ENCODE measurements around the gene COMMD10. TPM values are rescaled to one million over a fixed set of nuclear protein-coding genes. Genes with fewer than 3 reads are reported as not detected.

The COMMD10 gene
- total RNA-seq, 1 experiment from 2014 or later, result 39.8 TPM

GRCh38 chr5:116289276-116289675, 204.5 kb downstream of the COMMD10 start:
- no peaks in the 10 kb centered on the region for H3K9me3 Mint-ChIP-seq (ENCODE audit: low read depth, unreplicated experiment)
- BruUV-seq (replicated peaks), result no TSS peak
- peak; percentile 39 for TF ChIP-seq CTCF (IDR thresholded peaks at IDR 0.05; ENCODE audit: unreplicated experiment)
- peaks cover 9% of the 10 kb centered on the region for H3K4me1 Mint-ChIP-seq (ENCODE audit: low read depth, unreplicated experiment)
- no peak overlapping the region for H3K4me3 Mint-ChIP-seq (ENCODE audit: low read depth, unreplicated experiment)
- no peaks in the 10 kb centered on the region for H3K27me3 Mint-ChIP-seq (ENCODE audit: unreplicated experiment)
- H3K36me3 Mint-ChIP-seq (ENCODE audit: insufficient read depth, unreplicated experiment), result no peaks in the 10 kb centered on the region
- intact Hi-C loops (cut with micrococcal nuclease; ENCODE audit: unreplicated experiment), result loop anchor here (2.0 kb wide), 1 partner anchor 150 kb away; no protein-coding TSS in a partner anchor
- H3K27ac Mint-ChIP-seq (ENCODE audit: unreplicated experiment), result no peak overlapping the region
- CTCF ChIA-PET, result interaction anchor here (0.6 to 1.1 kb wide), 3 partner anchors 16 to 1406 kb away, joined by 3 to 5 read pairs (median 4); no protein-coding TSS in a partner anchor
- peak; percentile 15 for DNase-seq

GRCh38 chr5:116291271-116291670, 206.4 kb downstream of the COMMD10 start:
- intact Hi-C loops (cut with micrococcal nuclease; ENCODE audit: unreplicated experiment), result no loop called here
- no peak for DNase-seq
- CTCF ChIA-PET, result no interaction called here
- Mint-ChIP-seq H3K27me3 (ENCODE audit: unreplicated experiment) (no peaks in the 10 kb centered on the region), H3K36me3 (ENCODE audit: insufficient read depth, unreplicated experiment) (no peaks in the 10 kb centered on the region), H3K4me1 (ENCODE audit: low read depth, unreplicated experiment) (peaks cover 13% of the 10 kb centered on the region), H3K27ac (ENCODE audit: unreplicated experiment) (no peak overlapping the region), H3K9me3 (ENCODE audit: low read depth, unreplicated experiment) (no peaks in the 10 kb centered on the region), H3K4me3 (ENCODE audit: low read depth, unreplicated experiment) (no peak overlapping the region)
- no peak for TF ChIP-seq CTCF (IDR thresholded peaks at IDR 0.05; ENCODE audit: unreplicated experiment)
- no TSS peak for BruUV-seq (replicated peaks)

GRCh38 chr5:116292321-116292720, 207.5 kb downstream of the COMMD10 start:
- BruUV-seq (replicated peaks), result no TSS peak
- TF ChIP-seq CTCF (IDR thresholded peaks at IDR 0.05; ENCODE audit: unreplicated experiment), result no peak
- H3K4me3 Mint-ChIP-seq (ENCODE audit: low read depth, unreplicated experiment), result no peak overlapping the region
- no peaks in the 10 kb centered on the region for H3K36me3 Mint-ChIP-seq (ENCODE audit: insufficient read depth, unreplicated experiment)
- CTCF ChIA-PET, result no interaction called here
- H3K27ac Mint-ChIP-seq (ENCODE audit: unreplicated experiment), result no peak overlapping the region
- peaks cover 17% of the 10 kb centered on the region for H3K4me1 Mint-ChIP-seq (ENCODE audit: low read depth, unreplicated experiment)
- no peaks in the 10 kb centered on the region for H3K27me3 Mint-ChIP-seq (ENCODE audit: unreplicated experiment)
- no peaks in the 10 kb centered on the region for H3K9me3 Mint-ChIP-seq (ENCODE audit: low read depth, unreplicated experiment)
- DNase-seq, result no peak
- intact Hi-C loops (cut with micrococcal nuclease; ENCODE audit: unreplicated experiment), result no loop called here

- peaks cover 11% of the 10 kb centered on the region for H3K4me1 Mint-ChIP-seq (ENCODE audit: low read depth, unreplicated experiment)
- H3K9me3 Mint-ChIP-seq (ENCODE audit: low read depth, unreplicated experiment), result no peaks in the 10 kb centered on the region
- intact Hi-C loops (cut with micrococcal nuclease; ENCODE audit: unreplicated experiment), result no loop called here
- no peak for DNase-seq
- BruUV-seq (replicated peaks), result no TSS peak
- H3K27ac Mint-ChIP-seq (ENCODE audit: unreplicated experiment), result no peak overlapping the region
- H3K4me3 Mint-ChIP-seq (ENCODE audit: low read depth, unreplicated experiment), result no peak overlapping the region
- TF ChIP-seq CTCF (IDR thresholded peaks at IDR 0.05; ENCODE audit: unreplicated experiment), result no peak
- no peaks in the 10 kb centered on the region for H3K27me3 Mint-ChIP-seq (ENCODE audit: unreplicated experiment)
- H3K36me3 Mint-ChIP-seq (ENCODE audit: insufficient read depth, unreplicated experiment), result no peaks in the 10 kb centered on the region
- CTCF ChIA-PET, result interaction anchor here (0.6 kb wide), 2 partner anchors 75 to 201 kb away, joined by 3 to 4 read pairs; no protein-coding TSS in a partner anchor
These were observed 211.7 kb downstream of the COMMD10 start for GRCh38 chr5:116296335-116297072.

Measured in Calu3 (cell line).